COLO829 (cell line): ENCODE measurements around the gene KLHL3.
"Not testable (repeated sequence)": the region's sequence is repeated elsewhere in the genome, so short reads cannot be mapped to it uniquely, and the experiment has no call there.

Experiments used
- DNase-seq: peaks from one replicate; pipeline ENCODE4 v3.0.0; 2012; ENCODE audit warnings: low spot score

KLHL3 gene

DNA sequence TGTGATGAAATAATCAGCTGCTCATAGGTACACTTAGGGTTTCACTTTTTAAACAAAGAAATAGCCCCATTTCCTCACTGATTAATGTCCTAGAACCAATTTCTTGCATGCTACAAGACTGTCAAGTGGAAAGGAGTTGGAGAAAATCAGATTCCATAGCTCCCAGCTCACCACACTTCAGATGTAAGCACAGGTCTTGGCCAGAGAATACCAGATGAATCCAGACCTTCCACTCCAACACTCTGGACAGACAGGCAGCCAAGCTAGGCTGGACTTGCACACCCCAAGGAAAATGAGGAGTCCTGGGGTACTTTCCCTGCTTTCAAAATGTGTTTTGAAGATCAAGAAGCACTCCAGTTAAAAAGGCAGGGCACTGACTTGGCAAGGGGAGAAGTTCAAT is 68.5 kb downstream of the KLHL3 start:
- DNase-seq: no peak

DNA sequence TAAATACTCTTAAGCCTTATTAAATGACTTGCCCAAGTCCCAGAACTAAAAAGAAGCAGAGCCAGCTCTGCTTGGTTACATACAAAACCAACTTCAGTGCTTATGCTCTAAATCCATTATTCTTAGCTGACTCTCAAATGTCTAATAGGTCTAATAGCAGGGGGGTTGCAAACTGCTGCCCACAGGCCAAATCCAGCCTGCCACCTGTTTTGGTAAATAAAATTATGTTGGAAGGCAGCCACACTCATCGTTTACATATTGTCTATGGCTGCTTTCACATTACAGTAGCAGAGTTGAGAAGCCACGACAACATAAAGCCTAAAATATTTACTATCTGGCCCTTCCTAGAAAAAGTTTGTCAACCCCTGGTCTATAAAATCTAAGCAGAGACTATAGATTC is 69.0 kb downstream of the KLHL3 start:
- no peak for DNase-seq

DNA sequence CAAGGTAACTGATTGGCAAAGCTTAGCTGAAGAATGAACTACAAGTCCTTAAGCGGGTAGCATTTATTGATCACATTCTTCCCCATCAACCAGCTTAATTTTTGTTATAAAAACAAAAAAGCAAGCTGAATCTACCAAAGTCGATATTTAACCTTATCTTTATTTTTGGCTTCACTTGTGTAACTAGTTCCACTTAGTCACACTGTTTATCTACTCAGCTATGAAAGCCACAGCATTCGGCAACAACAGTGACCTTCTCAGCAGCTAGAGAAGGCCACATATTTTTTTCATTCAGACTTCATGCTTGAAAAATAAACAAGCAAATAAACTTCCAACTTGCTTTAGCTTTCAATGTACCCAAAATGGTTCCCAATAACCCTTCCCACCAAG is 69.4 kb downstream of the KLHL3 start:
- DNase-seq: no peak

DNA sequence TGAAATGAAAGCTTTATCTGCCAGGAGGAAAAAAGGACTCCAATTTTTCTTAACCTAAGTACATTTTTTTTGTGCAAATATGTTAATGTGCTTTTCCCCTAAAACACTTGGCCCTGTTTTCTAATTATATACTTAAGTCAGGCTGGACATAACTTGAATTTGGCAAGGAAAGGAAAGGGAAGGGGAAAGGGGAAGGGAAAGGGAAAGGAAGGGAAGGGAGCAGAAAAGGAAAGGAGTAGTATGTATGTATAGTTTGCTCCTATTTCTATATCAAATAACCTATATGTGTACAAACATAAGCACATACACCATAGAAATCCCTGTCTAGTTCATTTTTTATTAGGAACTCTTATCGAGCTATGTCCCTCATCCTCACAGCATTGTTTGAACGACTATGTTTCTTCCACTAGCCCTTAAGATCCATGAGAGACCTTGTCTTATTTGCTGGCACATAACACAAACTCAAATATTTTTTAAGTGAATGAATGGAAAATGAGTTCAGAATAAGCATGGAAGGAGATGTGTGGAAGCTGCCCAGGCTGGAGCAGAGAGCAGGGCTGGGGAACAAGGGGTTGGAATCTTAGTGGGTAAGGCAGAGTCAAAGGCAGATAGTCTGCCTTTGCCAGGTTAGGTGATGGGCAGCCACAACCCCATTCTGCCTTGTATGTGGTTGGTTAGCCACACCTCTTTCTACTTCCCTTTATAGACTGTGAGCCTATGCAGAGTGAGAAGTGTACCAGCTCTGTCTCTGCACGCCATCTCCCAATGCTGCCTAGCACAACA is 70.0 kb downstream of the KLHL3 start:
- no peak for DNase-seq

DNA sequence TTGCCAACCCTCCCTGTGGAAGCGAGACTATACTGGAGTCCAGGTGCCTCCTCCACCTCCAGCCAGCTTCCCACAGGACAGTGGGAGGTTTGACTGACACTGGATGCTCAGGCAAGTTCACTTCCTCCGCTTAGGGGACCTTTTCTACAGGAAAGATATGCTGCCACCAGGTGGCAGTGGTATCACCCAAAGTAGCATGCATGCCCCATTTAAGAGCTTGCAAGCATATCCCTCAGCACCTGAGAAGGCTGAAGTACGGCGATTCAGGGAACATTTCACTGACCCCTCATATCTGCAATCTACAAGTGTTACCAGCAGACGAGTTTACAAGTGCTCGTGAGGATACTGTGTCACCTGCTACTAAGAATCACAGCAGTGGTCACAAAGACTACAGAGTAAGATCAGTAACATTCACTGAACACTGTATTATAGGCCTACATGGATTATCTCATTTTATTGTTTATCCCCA is 75.5 kb downstream of the KLHL3 start:
- DNase-seq: peak; percentile 44

DNA sequence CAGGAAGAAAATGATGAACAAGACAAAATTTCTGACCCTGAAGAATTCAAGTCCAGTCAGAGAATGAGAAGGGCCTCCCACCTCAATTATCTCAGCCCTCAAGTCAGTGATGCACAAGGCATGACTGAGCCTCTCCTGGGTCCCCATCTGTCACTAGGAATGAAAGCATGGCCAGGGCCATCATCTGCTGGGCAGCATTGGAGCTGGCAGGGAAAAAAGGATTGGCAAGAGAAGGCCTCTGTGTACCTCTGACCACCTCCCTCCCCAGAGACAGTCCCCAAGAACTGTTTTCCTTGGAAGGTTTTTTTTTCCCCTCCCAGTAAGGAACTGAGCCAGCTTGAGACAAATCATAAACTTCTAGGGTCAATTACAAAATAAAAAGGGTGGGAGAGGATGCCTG is 76.7 kb downstream of the KLHL3 start:
- no peak for DNase-seq

DNA sequence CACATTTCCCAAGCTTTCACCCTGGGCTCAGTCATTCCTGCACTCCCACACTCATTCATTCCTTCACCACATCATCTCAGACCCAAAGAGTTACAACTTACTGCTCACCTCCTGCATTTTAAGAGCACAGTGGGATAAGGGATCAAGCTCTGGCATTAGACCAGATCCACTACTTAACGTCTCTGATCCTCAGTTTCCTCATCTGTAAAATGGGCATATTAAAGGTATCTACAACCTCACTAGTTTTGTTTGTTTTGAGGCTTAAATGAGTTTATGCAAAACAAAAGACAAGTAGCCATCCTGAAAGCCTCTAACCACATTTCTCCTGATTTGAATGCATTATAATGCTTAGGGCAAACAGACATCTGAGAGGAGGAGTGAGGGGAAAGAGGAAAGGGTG is 77.6 kb downstream of the KLHL3 start:
- DNase-seq: no peak

DNA sequence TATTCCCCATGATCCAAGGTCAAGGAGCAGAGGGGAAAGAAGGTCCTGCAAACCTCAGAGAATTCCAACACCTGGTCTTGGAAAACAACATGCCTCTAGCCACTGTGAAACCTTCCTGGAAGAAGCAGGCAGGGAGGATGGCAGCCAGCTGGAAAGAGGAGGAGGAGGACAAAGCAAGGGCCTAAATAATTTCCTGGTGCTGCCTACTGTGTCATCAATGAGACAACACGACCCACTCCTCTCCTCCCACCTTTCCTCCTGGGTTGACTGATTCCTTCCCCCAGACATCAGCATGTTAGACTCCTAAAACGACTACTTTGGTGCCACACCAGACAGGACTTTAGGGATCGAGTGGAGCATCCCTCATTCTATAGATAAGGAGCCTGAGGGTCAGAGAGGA is 78.8 kb downstream of the KLHL3 start:
- no peak for DNase-seq

DNA sequence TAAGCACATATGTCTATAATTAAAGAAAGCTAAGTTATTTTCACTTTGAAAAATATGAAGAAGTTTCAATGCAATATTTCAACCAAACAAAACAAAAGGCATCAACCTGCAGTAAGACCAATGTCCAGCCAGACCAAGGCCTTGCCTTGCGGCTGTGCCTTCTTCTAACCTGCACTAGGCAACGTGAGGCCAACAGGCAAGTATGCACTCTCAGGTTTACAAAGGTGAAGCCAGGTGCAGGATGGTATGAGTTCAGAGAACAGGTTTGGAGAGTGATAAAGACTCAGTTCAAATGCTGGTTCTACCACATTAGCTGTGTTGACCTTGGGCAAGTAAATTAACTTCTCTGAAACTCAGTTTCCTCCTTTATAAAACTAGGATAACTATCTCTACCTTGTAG is 79.3 kb downstream of the KLHL3 start:
- DNase-seq: no peak

DNA sequence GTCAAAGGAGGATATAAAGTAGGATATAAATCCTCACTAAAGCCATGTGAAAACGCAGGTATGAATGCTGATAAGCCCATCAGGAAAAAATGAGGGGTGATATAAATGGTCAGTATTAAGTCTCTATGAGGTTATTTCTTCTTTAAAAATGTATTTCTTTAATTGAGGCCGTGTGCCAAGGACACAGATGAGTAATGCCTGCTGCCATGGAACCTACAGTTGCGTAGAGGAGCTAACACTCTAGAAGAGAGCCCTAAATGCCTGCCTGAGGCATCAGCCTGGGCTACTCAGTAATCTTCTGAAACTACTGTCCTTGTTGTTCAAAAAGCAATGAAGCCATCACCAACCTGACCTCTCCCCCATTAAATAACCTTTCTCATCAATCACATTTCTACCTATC is 84.9 kb downstream of the KLHL3 start:
- no peak for DNase-seq

DNA sequence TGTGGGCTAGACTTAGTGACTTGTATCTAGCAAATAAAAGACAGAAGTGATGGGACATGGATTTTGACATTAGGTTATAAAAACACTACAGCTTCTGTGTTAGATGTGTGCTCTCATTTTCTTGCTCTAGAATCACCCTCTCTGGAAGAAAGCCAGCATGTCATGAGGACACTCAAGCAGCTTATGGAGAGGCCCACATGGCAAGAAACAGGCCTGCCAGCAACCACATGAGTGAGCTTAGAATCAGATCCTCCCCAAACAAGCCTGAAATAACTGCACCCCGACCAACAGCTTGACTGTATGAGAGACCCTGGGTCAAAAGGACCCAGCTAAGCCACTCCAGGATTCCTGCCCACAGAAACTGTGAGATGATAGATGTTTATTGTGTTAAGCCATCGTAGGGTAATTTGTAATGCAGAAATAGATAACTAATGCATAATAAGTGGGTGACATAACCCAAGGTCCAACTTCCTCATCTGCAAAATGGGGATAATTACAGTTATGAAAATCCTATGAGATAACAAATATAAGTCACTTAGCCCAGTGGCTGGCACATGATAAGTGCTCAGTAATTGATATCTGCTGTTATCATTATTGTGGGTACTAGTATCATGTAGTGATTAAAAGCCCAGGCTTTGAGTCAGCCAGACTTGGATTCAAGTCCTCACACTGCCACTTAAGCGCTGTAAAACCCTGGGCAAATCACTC is 86.5 kb downstream of the KLHL3 start:
- peak; percentile 31 for DNase-seq

DNA sequence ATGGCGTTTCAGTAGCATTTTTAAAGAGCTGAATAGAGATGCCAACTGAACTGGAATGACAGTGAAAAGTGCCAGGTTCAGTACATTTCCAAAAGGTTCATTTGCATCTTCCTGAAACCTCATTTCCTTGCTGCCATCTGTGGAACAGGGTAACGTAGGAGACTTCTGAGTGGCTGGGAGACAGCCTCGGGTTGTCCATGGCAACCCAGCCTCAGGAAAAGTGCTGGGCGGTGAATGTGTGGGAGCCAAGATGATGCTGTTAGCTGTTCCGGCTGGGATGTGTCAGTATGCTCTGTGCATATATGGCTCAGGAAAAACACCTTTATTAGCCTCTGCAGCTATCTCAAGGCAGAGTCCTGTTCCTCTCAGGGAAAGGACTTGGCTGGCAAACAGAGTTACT is 87.5 kb downstream of the KLHL3 start:
- no peak for DNase-seq

DNA sequence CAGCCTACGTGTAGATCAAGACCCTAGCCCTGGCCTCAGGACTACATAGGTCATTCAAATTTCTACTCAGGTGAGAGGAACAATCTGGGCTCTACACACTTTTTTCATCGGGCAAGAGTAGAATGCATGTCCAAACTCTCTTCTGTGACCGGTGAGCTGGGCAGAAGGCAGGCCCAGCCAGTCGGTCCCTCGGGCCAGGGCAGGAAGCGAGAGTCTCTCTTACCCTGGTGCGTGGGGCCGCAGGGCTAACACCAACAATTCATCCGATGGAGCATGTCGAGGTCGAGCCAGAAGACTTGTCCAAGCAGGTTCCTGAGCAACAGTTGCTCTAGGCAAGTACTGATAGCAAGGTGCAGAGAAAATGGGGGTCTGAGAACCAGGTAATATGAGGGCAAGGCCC is 88.5 kb downstream of the KLHL3 start:
- DNase-seq: no peak

DNA sequence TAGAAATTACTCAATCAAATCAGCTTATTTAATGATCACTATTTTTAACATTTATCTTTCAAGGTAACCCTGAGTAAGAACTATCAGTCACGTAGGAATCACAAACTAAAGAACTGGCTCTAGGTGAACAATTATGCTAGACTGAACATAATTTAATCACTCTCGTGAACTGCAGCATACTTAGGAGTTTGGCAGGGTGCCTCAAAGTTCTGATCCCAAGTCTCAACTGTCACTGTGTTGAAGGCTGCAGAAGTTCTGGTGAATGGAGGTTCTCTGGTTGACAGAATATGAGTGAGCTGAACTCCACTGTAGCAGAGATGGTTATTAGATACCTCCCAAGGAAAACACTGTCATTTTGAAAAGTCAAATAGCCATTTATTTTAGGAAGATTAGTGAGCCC is 89.1 kb downstream of the KLHL3 start:
- DNase-seq: no peak

DNA sequence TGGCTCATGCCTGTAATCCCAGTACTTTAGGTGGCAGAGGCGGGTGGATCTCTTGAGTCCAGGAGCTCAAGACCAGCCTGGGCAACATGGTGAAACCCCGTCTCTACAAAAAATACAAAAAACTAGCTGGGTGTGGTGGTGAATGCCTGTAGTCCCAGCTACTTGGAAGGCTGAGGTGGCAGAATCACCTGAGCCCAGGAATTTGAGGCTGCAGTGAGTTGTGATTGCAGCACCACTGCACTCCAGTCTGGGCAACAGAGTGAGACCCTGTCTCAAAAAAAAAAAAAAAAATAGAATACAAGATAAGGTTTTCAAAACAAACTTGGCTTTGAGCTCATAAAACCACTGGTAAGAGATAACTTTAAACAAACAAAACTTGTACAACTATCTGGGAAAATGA is 92.8 kb downstream of the KLHL3 start:
- DNase-seq: not testable (repeated sequence)

DNA sequence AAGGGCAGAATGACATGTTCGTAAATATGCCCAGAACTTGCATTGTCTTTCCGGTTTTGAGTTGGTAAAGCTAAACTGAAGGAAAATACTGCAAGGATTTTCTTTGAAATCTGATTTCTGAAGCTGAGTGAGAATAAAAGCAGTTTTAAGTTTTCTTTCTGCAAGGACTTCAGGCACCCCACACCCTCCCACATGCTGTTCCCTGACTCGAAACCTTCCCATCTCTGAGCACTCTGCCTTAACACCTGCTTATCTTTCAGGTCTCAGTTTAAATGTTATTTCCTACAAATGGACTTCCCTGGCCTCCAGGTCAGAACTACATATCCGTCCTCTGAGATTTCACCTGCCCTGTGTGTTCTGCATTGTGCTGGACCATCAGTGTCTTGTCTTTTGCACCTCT is 93.8 kb downstream of the KLHL3 start:
- DNase-seq: no peak

DNA sequence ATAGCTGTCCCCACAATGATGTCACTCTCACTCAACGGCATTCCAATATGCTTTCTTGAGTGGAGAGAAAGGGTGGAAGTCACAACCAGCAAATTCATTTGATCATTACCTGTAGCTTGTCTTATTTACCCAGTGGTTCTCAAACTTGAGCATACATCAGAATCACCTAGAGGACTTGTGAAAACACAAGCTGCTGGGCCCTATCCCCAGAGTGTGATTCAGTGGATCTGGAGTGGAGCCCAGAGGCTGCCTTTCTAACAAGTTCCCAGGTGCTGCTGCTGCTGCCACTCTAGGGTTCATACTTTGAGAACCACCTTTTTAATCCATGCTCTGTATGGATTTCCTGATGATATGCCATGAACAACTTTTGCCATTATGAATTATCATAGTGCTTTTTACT is 94.7 kb downstream of the KLHL3 start:
- DNase-seq: no peak

DNA sequence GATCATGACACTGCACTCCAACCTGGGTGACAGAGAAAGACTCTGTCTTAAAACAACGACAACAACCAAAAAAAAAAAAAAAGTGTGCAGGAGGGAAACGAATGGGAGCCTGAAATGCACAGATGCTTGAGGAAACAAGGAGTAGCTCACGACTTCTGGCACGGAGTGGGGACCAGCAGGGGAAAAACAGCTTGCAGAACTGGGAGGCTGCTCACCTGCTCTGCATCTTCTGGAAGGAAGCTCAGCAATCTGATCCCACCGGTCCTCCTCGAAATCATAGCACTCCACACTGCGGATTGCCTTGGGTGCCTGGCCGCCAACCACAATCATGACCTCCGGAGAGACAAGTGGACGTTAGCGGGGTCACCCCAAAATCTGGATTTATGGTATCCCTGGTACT is 96.2 kb downstream of the KLHL3 start:
- no peak for DNase-seq

DNA sequence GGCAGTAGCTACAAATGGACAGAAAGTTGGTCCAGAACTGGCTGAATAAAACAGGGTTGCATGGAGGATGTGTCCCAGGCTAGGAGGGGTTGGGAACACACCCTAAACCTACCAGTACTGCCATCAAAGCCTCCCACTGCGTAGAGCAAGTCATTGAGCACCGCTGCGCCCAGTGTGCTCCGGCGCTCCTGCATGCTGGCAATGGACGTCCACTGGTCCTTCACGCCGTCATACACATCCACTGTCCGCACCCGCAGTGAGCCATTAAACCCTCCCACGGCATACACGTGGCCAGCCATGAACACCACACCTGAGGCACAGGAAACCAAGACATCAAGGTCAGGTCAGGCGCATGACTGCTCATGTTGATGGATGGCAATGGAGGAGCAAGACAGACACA is 97.0 kb downstream of the KLHL3 start:
- DNase-seq: no peak

DNA sequence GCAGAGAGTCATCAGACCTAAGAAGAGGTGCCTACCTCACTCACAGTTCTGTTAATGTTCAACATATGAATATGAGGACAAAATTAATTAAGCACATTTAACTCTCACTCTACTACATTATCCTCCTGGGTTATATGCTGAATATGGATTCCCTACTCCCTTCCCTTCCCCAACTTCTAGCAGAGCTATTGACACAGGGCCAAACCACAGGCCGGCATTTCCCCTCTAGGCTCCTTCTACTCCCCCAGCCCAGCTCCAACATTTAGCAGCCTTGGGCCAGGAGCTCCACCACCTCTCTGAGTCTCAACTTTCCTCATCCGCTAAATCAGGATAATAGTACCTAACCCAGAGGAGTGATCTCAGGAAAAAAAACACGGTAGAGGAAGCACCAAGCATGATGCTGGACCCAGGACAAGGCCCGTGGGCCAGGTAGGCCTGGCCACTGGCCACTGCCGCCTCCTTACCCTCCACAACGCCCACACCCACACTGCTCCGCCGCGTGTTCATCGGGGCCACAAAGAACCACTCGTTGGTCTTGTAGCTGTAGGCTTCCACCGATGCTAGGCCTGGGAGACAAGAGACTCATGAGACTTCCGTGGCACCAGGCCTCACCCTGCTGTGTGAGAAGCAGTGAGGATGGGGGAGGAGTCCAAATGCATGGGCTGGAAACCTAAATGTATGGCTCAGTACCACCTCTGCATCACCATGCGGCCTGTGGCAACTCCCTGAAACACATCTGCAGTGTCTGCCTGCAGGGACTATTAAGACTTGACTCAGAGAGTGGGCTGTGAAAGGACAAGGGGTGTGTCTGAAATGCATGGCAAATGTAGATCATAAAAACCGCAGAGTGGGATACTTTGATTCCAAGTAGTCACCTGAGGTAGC is 98.8 kb downstream of the KLHL3 start:
- DNase-seq: no peak

DNA sequence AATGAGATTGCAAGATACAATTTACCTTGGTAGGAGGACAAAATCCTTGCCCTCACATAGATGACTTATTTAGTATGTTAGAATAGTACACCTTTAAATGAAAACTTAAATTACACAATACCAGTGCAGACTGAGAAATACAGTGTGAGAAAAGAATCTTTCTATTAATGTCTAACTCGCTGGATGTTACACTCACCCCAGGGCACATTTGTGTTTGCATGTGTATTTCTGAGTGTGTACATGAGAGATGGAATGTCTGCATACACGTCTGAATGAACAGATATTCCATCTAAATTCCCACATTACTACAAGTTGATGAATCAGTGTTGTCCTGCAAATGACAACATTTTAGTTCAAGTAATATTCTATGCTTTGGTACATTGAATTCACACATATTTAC is 99.8 kb downstream of the KLHL3 start:
- no peak for DNase-seq

DNA sequence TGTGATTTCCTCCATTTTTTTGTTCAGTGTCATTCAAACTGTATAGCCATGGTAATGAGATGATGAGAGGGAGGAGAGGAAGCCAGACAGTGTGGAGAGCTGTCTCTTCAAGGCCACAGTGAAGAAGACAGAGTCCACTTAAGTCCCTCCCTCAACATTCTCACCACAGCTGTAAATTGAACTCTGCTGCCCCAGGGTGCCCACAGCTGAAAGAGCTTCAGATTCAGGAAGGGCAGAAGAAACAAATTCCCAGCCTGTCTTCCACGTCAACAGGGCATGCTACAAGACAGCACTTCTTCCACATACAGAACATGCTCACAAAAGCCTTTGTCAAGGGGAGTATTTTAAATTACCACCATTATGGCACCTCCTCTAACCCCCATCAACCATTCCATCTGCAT is 100.4 kb downstream of the KLHL3 start:
- DNase-seq: no peak

DNA sequence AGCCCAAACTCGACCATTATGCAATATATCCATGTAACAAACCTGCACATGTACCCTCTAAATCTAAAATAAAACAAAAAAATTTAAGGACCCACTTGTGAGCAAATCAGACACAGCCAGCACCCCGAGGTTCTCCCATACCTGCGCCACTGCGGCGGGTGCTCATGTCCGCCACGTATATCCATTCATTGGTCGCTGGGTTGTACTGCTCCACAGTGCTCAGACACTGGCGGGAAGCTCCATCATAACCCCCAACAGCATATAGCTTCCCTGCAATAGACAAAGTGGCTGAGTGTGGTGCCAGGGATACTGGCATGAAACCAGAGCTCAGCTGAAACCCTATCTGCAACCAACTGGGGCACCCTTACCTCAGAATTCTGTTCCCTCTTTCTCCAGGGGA is 102.0 kb downstream of the KLHL3 start:
- no peak for DNase-seq
